ENCODE results near the gene INHA. TPM values are rescaled to one million over a fixed set of nuclear protein-coding genes. Genes with fewer than 3 reads are reported as not detected.

INHA gene
- total and polyA plus RNA-seq, 4 donors: 0.03 to 0.15 (median 0.11) TPM

DNA sequence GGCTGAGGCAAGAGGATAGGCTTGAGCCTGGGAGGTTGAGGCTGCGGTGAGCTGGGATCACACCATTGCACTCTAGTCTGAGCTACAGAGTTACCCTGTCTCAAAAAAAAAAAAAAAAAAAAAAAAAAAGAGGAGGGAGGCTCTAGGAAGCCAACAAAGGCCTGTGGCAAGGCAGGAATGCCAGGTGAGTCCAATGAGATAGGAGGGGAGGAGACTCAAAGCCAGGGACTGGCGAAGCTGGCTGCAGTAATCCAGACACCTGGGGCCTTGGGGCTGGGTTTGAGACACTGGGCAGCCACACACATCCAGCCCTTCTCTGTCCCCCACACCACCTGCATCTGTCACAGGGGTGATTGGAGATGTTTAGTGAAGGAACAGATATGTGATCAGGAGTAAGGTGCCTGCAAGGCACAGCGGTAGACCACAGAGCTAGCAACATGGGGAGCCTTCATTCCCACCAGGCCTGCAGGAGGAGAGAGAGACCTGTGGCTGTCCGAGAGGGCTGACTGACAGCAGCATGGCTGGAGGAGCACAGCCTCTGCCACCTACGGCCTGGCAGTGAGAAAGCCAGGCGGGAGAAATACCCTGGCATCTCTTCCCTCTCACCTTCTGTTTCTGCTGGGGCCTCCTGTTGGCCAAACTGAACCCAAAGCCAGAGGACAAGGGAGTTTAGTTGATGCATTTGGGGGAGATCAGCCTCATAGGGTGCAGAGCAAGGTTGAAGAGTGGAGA is 38.0 kb upstream of the INHA start:
- Histone ChIP-seq H3K4me3 (ENCODE audit: low read depth in 1 of 3, low read length in 3 of 3) (no peak overlapping the region), H3K36me3 (ENCODE audit: control insufficient read depth in 4 of 4, insufficient read depth in 3 of 4, low read depth in 1 of 4, low read length in 3 of 4) (peaks cover 0 to 3% (median under 1%) of the 10 kb centered on the region in 4 donors), H3K9me3 (ENCODE audit: control insufficient read depth in 4 of 4, low read length in 3 of 4) (no peaks in the 10 kb centered on the region), H3K9ac (ENCODE audit: low read depth in 1 of 2, low read length in 2 of 2) (no peak overlapping the region), H3K4me1 (ENCODE audit: control insufficient read depth in 4 of 4, insufficient read depth in 4 of 4, low read length in 3 of 4) (no peaks in the 10 kb centered on the region), H3K27me3 (ENCODE audit: control insufficient read depth in 4 of 4, insufficient read depth in 4 of 4, low read length in 3 of 4) (peaks cover 0 to 4% (median 3%) of the 10 kb centered on the region in 4 donors), H3K27ac (ENCODE audit: low read depth in 1 of 2, low read length in 2 of 2) (no peak overlapping the region)
- TF ChIP-seq TAF1 (conservative IDR thresholded peaks at IDR 0.05) (no peak), YY1 (IDR thresholded peaks at IDR 0.05) (no peak), JUND (IDR thresholded peaks at IDR 0.05) (no peak), NR2F2 (IDR thresholded peaks at IDR 0.05) (no peak)
- 80% methylated on average over 6 of the region's 6 CpGs for WGBS
- no peak for DNase-seq (ENCODE audit: low spot score)

DNA sequence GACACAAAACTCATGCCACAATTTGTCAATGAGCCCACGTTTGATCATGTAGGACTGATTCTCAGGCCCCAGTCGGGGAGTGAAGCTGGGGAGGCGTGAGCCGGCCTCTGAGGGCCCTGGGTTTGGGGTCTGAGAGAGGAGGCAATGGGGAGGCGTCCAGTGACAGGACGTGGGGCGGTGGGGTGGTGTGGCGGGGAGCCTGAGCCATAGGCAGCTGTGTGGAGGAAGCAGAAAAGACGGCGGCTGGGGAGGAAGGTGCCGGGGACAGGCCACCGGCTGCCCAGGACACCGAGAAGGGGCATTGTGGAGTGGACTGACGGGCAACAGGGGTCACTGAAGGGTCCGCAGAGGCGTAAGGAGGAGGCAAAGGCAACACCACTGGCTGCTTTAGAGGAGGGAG is 35.7 kb upstream of the INHA start:
- 76% methylated on average over 16 of the region's 16 CpGs for WGBS
- H3K27ac ChIP-seq (ENCODE audit: low read depth in 1 of 2, low read length in 2 of 2): no peak overlapping the region

DNA sequence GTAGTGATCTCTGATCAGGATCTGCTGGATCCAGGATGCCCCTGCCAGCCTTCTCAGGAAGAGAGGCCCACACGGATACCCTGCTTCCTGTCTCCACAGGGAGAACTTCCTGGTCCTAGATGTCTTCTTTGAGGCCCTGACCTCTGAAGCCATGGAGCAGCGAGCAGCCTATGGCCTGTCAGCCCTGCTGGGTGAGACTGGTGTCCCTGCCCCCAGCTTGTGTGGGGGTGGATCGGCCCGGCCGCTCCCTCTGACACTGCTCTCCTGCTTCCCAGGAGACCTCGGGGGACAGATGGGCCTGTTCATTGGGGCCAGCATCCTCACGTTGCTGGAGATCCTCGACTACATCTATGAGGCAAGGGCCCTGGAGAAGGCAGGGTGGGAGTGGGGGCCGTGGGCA is 35.1 kb upstream of the INHA start:
- Histone ChIP-seq H3K4me1 (ENCODE audit: control insufficient read depth in 4 of 4, insufficient read depth in 4 of 4, low read length in 3 of 4) (peaks cover under 1 to 7% (median 5%) of the 10 kb centered on the region in 4 donors), H3K36me3 (ENCODE audit: control insufficient read depth in 4 of 4, insufficient read depth in 3 of 4, low read depth in 1 of 4, low read length in 3 of 4) (peaks cover 4 to 24% (median 11%) of the 10 kb centered on the region in 4 donors), H3K9me3 (ENCODE audit: control insufficient read depth in 4 of 4, low read length in 3 of 4) (no peaks in the 10 kb centered on the region), H3K27me3 (ENCODE audit: control insufficient read depth in 4 of 4, insufficient read depth in 4 of 4, low read length in 3 of 4) (no peaks in the 10 kb centered on the region), H3K27ac (ENCODE audit: low read depth in 1 of 2, low read length in 2 of 2) (no peak overlapping the region), H3K4me3 (ENCODE audit: low read depth in 1 of 3, low read length in 3 of 3) (no peak overlapping the region), H3K9ac (ENCODE audit: low read depth in 1 of 2, low read length in 2 of 2) (no peak overlapping the region)
- TF ChIP-seq YY1 (IDR thresholded peaks at IDR 0.05) (no peak), RXRA (IDR thresholded peaks at IDR 0.05) (no peak), SP1 (IDR thresholded peaks at IDR 0.05) (no peak), TAF1 (conservative IDR thresholded peaks at IDR 0.05) (no peak), RAD21 (IDR thresholded peaks at IDR 0.05) (no peak), HNF4G (IDR thresholded peaks at IDR 0.05) (no peak), EGR1 (IDR thresholded peaks at IDR 0.05; ENCODE audit: low read depth in 2 of 2) (no peak), NR2F2 (IDR thresholded peaks at IDR 0.05) (no peak), GABPA (IDR thresholded peaks at IDR 0.05 in 1 of 2, conservative IDR thresholded peaks at IDR 0.05 in 1 of 2) (no peak), HNF4A (conservative IDR thresholded peaks at IDR 0.05) (no peak), FOXA1 (IDR thresholded peaks at IDR 0.05) (no peak)
- TF ChIP-seq, protein P1, sequence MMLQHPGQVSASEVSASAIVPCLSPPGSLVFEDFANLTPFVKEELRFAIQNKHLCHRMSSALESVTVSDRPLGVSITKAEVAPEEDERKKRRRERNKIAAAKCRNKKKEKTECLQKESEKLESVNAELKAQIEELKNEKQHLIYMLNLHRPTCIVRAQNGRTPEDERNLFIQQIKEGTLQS (IDR thresholded peaks at IDR 0.05): no peak
- TF ChIP-seq, protein P2, sequence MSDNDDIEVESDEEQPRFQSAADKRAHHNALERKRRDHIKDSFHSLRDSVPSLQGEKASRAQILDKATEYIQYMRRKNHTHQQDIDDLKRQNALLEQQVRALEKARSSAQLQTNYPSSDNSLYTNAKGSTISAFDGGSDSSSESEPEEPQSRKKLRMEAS (IDR thresholded peaks at IDR 0.05): no peak
- TF ChIP-seq, protein P3, sequence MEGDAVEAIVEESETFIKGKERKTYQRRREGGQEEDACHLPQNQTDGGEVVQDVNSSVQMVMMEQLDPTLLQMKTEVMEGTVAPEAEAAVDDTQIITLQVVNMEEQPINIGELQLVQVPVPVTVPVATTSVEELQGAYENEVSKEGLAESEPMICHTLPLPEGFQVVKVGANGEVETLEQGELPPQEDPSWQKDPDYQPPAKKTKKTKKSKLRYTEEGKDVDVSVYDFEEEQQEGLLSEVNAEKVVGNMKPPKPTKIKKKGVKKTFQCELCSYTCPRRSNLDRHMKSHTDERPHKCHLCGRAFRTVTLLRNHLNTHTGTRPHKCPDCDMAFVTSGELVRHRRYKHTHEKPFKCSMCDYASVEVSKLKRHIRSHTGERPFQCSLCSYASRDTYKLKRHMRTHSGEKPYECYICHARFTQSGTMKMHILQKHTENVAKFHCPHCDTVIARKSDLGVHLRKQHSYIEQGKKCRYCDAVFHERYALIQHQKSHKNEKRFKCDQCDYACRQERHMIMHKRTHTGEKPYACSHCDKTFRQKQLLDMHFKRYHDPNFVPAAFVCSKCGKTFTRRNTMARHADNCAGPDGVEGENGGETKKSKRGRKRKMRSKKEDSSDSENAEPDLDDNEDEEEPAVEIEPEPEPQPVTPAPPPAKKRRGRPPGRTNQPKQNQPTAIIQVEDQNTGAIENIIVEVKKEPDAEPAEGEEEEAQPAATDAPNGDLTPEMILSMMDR (IDR thresholded peaks at IDR 0.05; ENCODE audit: low read depth, low read length, missing input control): no peak
- no peak for DNase-seq (ENCODE audit: low spot score)
- WGBS: 60% methylated on average over 9 of the region's 9 CpGs

More for the DNA sequence above, 35.7 kb upstream of the INHA start:
- no peak overlapping the region for H3K9ac ChIP-seq (ENCODE audit: low read depth in 1 of 2, low read length in 2 of 2)
- no peak overlapping the region for H3K4me3 ChIP-seq (ENCODE audit: low read depth in 1 of 3, low read length in 3 of 3)
- H3K27me3 ChIP-seq (ENCODE audit: control insufficient read depth in 4 of 4, insufficient read depth in 4 of 4, low read length in 3 of 4): no peaks in the 10 kb centered on the region
- H3K4me1 ChIP-seq (ENCODE audit: control insufficient read depth in 4 of 4, insufficient read depth in 4 of 4, low read length in 3 of 4): peaks cover 0 to 2% (median under 1%) of the 10 kb centered on the region in 4 donors
- peaks cover 4 to 24% (median 11%) of the 10 kb centered on the region in 4 donors for H3K36me3 ChIP-seq (ENCODE audit: control insufficient read depth in 4 of 4, insufficient read depth in 3 of 4, low read depth in 1 of 4, low read length in 3 of 4)
- no peaks in the 10 kb centered on the region for H3K9me3 ChIP-seq (ENCODE audit: control insufficient read depth in 4 of 4, low read length in 3 of 4)
- TF ChIP-seq, protein P1 (IDR thresholded peaks at IDR 0.05): no peak
- TF ChIP-seq NR2F2 (IDR thresholded peaks at IDR 0.05) (no peak), HNF4G (IDR thresholded peaks at IDR 0.05) (no peak), SP1 (IDR thresholded peaks at IDR 0.05) (no peak), YY1 (IDR thresholded peaks at IDR 0.05) (no peak)
- TF ChIP-seq, protein P4, sequence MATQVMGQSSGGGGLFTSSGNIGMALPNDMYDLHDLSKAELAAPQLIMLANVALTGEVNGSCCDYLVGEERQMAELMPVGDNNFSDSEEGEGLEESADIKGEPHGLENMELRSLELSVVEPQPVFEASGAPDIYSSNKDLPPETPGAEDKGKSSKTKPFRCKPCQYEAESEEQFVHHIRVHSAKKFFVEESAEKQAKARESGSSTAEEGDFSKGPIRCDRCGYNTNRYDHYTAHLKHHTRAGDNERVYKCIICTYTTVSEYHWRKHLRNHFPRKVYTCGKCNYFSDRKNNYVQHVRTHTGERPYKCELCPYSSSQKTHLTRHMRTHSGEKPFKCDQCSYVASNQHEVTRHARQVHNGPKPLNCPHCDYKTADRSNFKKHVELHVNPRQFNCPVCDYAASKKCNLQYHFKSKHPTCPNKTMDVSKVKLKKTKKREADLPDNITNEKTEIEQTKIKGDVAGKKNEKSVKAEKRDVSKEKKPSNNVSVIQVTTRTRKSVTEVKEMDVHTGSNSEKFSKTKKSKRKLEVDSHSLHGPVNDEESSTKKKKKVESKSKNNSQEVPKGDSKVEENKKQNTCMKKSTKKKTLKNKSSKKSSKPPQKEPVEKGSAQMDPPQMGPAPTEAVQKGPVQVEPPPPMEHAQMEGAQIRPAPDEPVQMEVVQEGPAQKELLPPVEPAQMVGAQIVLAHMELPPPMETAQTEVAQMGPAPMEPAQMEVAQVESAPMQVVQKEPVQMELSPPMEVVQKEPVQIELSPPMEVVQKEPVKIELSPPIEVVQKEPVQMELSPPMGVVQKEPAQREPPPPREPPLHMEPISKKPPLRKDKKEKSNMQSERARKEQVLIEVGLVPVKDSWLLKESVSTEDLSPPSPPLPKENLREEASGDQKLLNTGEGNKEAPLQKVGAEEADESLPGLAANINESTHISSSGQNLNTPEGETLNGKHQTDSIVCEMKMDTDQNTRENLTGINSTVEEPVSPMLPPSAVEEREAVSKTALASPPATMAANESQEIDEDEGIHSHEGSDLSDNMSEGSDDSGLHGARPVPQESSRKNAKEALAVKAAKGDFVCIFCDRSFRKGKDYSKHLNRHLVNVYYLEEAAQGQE (IDR thresholded peaks at IDR 0.05): no peak
- DNase-seq (ENCODE audit: low spot score): no peak
